ENCODE data around the gene RAB11FIP4. TPM values are rescaled to one million over a fixed set of nuclear protein-coding genes. Genes with fewer than 3 reads are reported as not detected.

Gene RAB11FIP4
- total RNA-seq, 1 donor from 2014 or later = 32.4 TPM

- H3K4me1 Mint-ChIP-seq (ENCODE audit: unreplicated experiment) = peaks cover 16% of the 10 kb centered on the region
- H3K27me3 Mint-ChIP-seq = no peaks in the 10 kb centered on the region
- H3K27ac Mint-ChIP-seq = no peak overlapping the region
- no peak for DNase-seq (ENCODE audit: extremely low spot score, unreplicated experiment)
- H3K4me3 Mint-ChIP-seq = no peak overlapping the region
- no peaks in the 10 kb centered on the region for H3K9me3 Mint-ChIP-seq
- no peak for TF ChIP-seq CTCF (conservative IDR thresholded peaks at IDR 0.05)
- H3K36me3 Mint-ChIP-seq = no peaks in the 10 kb centered on the region
Observed at GRCh38 chr17:31511580-31511979, 120.1 kb downstream of the RAB11FIP4 start.

GRCh38 chr17:31512104-31512740, 120.7 kb downstream of the RAB11FIP4 start:
- H3K4me1 Mint-ChIP-seq (ENCODE audit: unreplicated experiment) = peaks cover 16% of the 10 kb centered on the region
- no peaks in the 10 kb centered on the region for H3K27me3 Mint-ChIP-seq
- no peak overlapping the region for H3K27ac Mint-ChIP-seq

GRCh38 chr17:31512796-31513195, 121.3 kb downstream of the RAB11FIP4 start:
- no peaks in the 10 kb centered on the region for H3K9me3 Mint-ChIP-seq
- no peak overlapping the region for H3K4me3 Mint-ChIP-seq
- H3K4me1 Mint-ChIP-seq (ENCODE audit: unreplicated experiment) = peaks cover 16% of the 10 kb centered on the region
- TF ChIP-seq CTCF (conservative IDR thresholded peaks at IDR 0.05) = no peak
- H3K27ac Mint-ChIP-seq = no peak overlapping the region
- H3K36me3 Mint-ChIP-seq = peaks cover 2% of the 10 kb centered on the region
- DNase-seq (ENCODE audit: extremely low spot score, unreplicated experiment) = no peak
- no peaks in the 10 kb centered on the region for H3K27me3 Mint-ChIP-seq

More at GRCh38 chr17:31512104-31512740, 120.7 kb downstream of the RAB11FIP4 start:
- Mint-ChIP-seq H3K9me3 (no peaks in the 10 kb centered on the region), H3K4me3 (no peak overlapping the region), H3K36me3 (no peaks in the 10 kb centered on the region)
- no peak for DNase-seq (ENCODE audit: extremely low spot score, unreplicated experiment)
- no peak for TF ChIP-seq CTCF (conservative IDR thresholded peaks at IDR 0.05)

DNA sequence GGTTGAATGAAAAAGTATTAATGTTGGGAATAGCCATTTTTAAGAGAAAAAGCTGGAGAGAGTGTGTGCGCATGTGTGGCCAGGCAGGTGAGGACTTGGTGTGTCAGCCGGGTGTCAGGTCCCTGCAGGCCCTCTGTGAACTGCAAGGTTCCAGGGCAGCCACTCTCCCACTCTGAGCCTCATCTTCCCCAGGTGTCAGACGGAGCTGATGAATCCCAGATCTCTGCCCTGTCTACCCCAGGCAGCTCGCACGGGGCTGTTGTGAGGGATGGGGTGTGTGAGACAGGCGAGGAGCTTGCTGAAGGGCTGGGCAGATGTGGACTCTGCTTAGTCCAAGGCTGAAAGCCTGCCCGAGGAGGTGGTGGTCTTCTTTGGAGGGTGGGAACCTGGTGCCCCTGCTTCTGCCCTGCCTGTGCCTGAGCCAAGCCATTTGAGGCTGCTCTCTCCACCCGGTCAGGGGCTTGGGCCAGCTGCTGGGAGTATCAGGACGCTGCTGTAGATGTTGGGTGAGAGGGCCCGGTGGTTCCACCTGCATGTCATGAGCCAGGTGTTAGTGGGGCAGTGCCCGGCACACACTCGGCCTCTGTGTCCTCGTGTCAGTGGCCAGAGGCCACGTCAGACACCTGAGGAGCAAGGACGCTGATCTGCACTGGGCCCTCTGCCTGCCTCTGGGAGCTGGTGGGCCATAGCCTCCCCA, 122.4 kb downstream of the RAB11FIP4 start:
- H3K4me1 Mint-ChIP-seq (ENCODE audit: unreplicated experiment) = peaks cover 10% of the 10 kb centered on the region
- no peak for TF ChIP-seq CTCF (conservative IDR thresholded peaks at IDR 0.05)
- H3K27me3 Mint-ChIP-seq = no peaks in the 10 kb centered on the region
- no peaks in the 10 kb centered on the region for H3K9me3 Mint-ChIP-seq
- DNase-seq (ENCODE audit: extremely low spot score, unreplicated experiment) = no peak
- no peak overlapping the region for H3K4me3 Mint-ChIP-seq
- H3K27ac Mint-ChIP-seq = no peak overlapping the region
- H3K36me3 Mint-ChIP-seq = peaks cover 4% of the 10 kb centered on the region

DNA sequence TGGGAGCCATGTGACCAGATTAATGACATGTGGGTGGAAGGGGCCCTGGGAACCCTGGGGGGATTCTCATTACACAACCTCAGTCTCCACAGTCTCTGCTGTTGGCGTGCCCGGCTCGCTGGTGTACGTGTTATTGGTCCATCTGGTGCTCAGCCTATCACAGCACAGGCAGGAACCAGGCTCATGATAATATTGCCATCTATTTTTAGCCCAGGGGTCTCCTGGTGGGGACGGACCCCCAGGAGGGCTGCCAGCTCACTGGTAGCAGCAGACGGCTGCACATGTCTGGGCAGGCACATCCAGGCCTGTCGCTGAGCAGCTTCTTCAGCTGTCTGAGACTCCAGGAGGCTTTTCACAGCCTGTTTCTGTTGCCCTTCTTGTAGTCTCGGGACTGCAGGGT, 123.8 kb downstream of the RAB11FIP4 start:
- Mint-ChIP-seq H3K27ac (no peak overlapping the region), H3K27me3 (no peaks in the 10 kb centered on the region), H3K36me3 (peaks cover 6% of the 10 kb centered on the region), H3K4me3 (no peak overlapping the region), H3K4me1 (ENCODE audit: unreplicated experiment) (peaks cover 7% of the 10 kb centered on the region), H3K9me3 (no peaks in the 10 kb centered on the region)
- no peak for DNase-seq (ENCODE audit: extremely low spot score, unreplicated experiment)
- TF ChIP-seq CTCF (conservative IDR thresholded peaks at IDR 0.05) = no peak
